HG02763 (cell line): ENCODE data around the gene PDZK1IP1.
"Not testable (repeated sequence)": the region's sequence is repeated elsewhere in the genome, so short reads cannot be mapped to it uniquely, and the experiment has no call there.

Source experiments
- ATAC-seq: cut with Tn5 transposase; IDR thresholded peaks from one replicate; pipeline ENCODE4 v1.9.1; 2021; ENCODE audit warnings: mild to moderate bottlenecking, moderate library complexity; ENCODE audit not compliant: unreplicated experiment

Gene PDZK1IP1

DNA sequence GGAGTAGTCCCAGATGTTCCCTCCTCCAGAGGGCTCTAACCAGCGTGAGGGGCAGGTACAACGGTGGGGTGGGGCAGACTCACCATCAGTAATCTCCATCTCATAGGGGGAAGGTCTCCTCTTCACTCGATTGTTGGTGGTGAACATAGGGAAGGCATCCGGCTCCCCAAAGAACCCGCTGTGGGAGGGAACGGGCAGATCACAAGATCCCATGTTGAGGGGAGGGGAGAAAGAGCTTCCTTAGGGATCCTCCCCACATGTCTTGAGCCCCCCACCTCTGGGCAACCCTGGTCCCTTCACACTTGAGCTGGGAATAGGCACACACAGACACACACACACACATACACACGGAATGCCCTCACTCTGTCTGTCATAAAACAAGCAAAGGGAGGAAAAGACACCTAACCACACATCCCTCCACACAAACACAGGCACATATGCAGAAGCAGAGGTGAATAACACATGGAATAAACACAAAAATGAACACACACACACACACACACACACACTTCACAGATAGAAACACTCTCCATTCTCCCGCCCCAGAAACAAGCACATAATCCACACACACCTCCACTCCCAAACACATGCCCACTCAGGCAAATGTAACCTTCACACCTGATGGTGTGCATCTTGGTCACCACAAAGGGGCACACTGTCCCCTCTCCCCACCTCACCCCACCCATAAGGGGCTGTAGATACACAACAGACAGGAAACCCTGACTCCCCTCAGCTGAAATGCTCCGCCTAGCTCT, 34.3 kb upstream of the PDZK1IP1 start:
- no peak for ATAC-seq

GRCh38 chr1:47223174-47223920, 33.5 kb upstream of the PDZK1IP1 start:
- ATAC-seq: no peak

DNA sequence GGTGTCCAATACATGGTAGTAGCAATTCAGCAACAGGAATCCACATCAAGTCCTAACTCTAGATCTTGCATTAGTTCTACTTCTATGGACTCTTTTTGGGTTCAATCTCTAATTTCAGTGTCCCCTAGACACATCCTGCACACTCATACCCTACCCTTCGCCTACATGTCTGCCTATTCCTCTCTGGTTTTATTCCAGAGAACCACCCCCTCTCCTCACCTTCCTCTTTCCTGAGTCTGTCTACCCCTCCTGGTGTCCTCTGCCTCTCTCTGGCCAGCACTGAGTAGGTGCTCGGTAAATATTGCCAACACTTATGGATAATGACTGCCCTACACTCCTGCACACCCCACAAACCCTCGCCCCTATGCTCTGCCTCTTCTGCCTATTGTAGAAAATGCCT, 32.6 kb upstream of the PDZK1IP1 start:
- no peak for ATAC-seq

GRCh38 chr1:47219590-47220220, 29.9 kb upstream of the PDZK1IP1 start:
- no peak for ATAC-seq

DNA sequence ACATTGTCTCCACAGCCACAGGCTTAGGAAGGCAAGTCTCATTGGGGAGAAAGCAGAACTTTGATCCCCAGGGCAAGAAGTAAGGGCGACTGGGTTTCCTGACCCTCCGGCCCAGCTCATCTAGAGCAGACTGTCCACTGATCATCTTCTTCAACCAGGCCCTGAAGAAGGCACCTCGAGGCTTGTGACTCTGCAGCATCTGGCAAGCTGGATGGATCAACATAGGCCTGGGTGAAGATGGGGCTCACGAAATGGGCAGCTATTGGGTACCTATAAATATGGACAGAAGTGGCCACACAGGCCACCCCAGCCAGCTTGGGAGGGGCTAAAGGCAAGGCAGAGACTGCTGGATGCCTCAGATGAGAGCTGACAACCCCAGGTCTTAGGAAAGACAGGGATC, 29.2 kb upstream of the PDZK1IP1 start:
- no peak for ATAC-seq

DNA sequence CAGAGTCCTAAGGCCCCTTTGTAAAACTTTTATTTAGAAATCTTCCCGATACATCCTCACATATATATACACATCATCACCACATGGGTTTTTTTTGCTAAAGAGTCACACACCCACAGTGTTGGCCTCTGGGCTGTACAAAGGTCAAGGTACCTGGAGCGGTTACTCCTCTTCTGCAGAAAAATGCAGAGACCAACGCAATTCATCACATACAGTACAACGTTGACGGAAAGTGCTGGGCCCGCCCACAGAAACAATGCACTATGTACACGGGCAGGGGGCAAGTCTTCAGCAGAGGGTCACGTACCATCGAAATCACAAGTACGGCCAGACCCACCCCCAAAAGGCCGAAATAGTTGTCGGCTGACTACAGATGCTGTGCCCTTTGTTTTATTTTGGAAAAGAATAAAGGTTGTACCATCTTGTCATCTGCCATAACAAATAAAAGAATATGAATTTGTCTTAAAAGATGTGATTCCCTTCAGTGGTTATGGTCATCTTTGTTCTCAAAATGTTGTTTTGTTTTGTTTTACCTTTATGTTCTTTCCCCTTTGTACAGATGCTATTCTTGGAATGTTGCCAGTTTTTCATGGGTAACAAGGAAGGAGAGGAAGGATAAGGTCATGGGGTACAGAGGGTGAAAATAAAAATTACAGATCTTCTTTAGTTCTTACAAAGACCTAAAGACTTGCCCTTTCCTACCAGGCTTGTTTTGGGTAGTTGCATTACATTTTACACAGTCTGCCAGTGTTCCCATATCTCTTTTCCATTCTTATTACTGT, 26.6 kb upstream of the PDZK1IP1 start:
- ATAC-seq: no peak

- ATAC-seq: no peak
Measured at GRCh38 chr1:47215713-47216112, 25.9 kb upstream of the PDZK1IP1 start.

- ATAC-seq: no peak
Measured at GRCh38 chr1:47214549-47214948, 24.7 kb upstream of the PDZK1IP1 start.

DNA sequence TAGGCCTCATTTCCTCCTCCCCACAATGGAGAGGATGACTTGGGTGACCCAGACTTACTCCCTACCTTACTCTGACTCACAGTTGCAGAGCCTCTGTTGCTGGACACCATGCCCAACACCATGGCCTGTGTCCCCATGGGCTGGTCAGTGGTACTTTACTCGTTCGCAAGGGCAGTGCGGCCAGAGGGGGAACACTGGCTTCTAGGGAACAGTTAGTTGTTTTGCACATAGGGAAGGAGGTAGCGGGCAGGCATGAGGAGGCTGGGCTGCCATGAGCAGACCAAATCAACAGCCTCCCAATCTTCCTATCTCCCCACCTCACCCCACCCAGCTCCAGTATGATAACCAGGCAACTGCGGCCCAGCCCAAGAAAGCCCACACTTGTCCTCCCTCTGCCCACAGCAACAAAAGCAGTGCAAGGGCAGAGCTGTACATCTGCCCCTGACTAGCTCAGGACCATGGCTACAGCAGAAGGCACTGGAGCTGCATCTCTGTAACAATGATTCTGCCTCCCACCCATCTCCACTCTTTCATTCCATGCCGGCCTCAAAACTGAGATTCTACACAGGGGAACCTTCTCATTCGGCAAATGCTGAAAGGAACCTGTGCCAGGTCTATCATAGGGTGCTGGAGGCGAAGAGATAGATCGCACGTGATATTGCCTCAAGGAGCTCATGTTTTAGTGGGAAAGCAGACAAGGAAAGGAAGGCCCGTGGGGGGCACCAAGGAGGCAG, 23.6 kb upstream of the PDZK1IP1 start:
- no peak for ATAC-seq

GRCh38 chr1:47212636-47213229, 22.9 kb upstream of the PDZK1IP1 start:
- ATAC-seq: no peak

DNA sequence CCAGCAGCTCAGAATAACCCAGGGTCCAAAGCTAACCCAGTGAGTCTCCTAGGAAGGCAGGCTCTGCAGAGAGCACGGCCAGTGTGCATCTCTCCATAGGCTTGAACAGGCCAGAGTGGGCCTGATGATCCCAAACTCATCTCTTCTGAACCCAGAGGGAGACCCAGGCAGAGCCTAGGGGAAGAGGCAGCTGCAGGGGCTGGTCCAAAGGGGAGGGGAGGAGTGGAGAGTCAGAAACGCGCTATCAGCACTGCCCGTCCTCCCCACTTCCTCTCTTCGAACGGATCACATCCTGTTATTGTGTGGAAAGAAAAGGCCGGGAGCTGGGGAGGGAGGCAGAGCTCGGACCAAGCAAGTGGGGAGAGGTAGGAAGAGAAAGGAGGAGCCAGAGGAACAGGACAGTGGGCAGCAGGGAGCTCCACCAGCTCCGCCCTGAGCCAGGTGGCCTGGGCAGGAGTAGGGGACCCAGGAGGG, 22.0 kb upstream of the PDZK1IP1 start:
- ATAC-seq: no peak

- no peak for ATAC-seq
Measured at GRCh38 chr1:47210666-47211065, 20.8 kb upstream of the PDZK1IP1 start.

DNA sequence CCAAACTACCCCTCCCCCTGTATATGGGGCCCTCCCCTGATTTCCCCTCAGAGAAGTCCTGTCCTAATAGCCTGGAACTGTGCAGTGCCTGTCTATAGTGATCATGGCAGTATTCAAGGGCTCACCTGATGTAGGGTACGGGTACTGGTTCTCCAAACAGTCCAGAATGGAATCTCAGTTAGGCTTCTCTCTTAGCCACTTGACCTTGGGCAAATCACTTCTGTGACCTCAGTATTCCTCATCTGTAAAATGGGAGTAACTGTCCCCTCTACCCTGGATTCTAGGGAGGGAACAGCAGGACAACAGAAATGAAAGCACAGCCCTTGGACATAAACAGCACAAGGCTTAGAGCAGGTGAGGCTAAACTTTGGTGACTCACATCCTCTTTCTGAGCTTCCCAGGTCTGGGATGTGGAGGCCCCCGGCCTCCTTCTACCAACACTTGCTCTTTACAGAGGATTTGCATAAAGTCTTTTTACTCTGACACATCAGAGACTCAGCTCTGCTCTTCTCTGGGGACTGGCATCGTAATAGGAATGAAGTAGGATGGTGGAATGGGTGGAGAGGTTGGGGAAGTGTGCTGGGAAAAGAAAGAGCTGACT, 20.0 kb upstream of the PDZK1IP1 start:
- no peak for ATAC-seq

- no peak for ATAC-seq
Measured at GRCh38 chr1:47209091-47209490, 19.3 kb upstream of the PDZK1IP1 start.

DNA sequence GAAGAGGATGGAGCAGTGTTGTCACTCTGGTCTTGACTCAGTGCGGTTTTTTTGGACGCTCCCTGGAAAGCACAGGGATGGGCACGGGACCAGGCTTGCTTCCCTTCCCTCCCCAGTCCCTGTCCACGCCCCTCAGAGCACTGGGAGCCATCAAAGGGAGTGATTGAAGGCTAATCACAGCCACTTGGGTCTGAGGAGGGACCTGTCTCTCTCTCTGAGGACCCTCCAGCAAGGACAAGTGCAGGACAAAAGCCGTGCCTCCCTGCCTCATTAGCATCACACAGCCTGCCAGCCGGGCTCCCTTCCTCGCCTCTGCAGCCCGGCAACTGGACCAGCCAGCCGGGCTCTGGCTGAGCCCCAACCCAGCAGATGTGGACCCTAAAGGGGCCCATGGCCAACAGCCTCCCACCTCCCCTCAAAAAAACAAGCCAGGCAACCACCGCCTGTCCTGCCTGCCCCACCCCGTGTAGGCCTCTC, 18.6 kb upstream of the PDZK1IP1 start:
- ATAC-seq: no peak

- ATAC-seq: no peak
Measured at GRCh38 chr1:47207803-47208373, 18.1 kb upstream of the PDZK1IP1 start.

DNA sequence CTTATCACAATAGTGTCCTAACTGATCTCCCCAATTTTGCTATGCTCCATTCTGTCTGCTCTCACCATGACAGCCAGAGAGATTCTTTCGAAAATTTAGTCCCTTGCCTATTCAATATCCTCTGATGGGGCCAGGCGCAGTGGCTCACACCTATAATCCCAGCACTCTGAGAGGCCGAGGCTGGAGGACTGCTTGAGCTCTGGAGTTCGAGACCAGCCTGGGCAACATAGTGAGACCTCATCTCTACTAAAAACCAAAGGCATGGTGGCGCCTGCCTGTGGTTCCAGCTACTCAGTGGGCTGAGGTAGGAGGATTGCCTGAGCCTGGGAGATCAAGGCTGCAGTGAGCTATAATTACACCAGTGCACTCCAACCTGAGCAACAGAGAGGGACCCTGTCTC, 16.1 kb upstream of the PDZK1IP1 start:
- no peak for ATAC-seq

- ATAC-seq: not testable (repeated sequence)
Measured at GRCh38 chr1:47203504-47203903, 13.7 kb upstream of the PDZK1IP1 start.

DNA sequence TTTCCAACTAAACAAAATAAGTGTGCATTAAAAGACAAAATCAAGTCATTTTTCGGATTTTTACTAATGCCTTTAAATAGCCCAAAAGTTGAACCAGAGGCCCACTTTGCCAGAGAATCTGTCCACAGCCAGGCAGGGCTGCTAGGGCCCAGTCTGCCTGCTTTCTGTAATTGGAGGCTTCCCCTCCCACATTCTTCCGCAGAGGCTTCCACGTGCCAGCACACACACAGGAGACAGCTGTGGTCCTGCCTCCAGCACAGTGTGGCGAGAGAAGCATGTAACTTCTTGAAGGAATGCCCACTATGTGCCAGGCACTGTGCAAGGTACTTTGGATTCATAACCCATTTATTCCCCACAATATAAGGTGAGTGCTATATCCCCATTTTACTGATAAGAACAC, 11.3 kb upstream of the PDZK1IP1 start:
- no peak for ATAC-seq
